Prostate gland (tissue), 2 donors: ENCODE data around the gene RETN.

Source experiments
- CTCF ChIP-seq, 4 experiments: fragments of 200-600 bp in 2 of 4; fragments of 450-650 bp in 2 of 4; sonication (generic) in 2 of 4; IDR thresholded peaks; 1 replicate in 3 of 4; 2 replicates in 1 of 4; pipeline ENCODE4 v1.5.1; 2016 to 2019; ENCODE audit warnings: antibody characterized with exemption in 4 of 4, mild to moderate bottlenecking in 2 of 4, moderate library complexity in 2 of 4
- POLR2A ChIP-seq: fragments of 450-650 bp; IDR thresholded peaks from one replicate; pipeline ENCODE4 v1.6.1; 2016; ENCODE audit warnings: antibody characterized with exemption, mild to moderate bottlenecking
- POLR2AphosphoS5 ChIP-seq: sonication (generic); formaldehyde crosslinking; IDR thresholded peaks from one replicate; pipeline ENCODE4 v1.6.1; 2017; ENCODE audit warnings: antibody characterized with exemption

GRCh38 chr19:7670150-7670783 lies 1.4 kb downstream of the RETN start:
- no peak for TF ChIP-seq CTCF (IDR thresholded peaks at IDR 0.05)
- no peak for TF ChIP-seq POLR2A
- no peak for TF ChIP-seq POLR2AphosphoS5
